HG03558 (cell line): Measurements from ENCODE around the gene DYNLL1.
"Not testable (repeated sequence)": the region's sequence is repeated elsewhere in the genome, so short reads cannot be mapped to it uniquely, and the experiment has no call there.

Experiments used
- ATAC-seq: cut with Tn5 transposase; IDR thresholded peaks from one replicate; pipeline ENCODE4 v1.9.1; 2021; ENCODE audit warnings: moderate number of reproducible peaks; ENCODE audit not compliant: unreplicated experiment; ENCODE audit errors: extremely low read depth

Gene DYNLL1

GRCh38 chr12:120504587-120504986 lies 8.7 kb downstream of the DYNLL1 start:
- no peak for ATAC-seq

DNA sequence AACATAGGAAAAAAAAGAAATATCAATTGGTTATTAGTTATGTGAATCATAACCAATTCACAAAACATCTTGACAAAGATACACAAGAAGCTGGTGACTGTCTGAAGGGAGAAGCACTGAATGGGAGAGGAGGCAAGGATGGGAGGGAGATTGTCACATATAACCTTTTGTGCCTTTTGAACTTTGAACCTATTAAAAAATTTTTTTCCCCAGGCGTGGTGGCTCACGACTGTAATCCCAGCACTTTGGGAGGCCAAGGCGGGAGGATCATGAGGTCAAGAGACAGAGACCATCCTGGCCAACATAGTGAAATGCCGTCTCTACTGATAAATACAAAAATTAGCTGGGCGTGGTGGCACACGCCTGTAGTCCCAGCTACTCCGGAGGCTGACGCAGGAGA lies 12.6 kb downstream of the DYNLL1 start:
- ATAC-seq = no peak

DNA sequence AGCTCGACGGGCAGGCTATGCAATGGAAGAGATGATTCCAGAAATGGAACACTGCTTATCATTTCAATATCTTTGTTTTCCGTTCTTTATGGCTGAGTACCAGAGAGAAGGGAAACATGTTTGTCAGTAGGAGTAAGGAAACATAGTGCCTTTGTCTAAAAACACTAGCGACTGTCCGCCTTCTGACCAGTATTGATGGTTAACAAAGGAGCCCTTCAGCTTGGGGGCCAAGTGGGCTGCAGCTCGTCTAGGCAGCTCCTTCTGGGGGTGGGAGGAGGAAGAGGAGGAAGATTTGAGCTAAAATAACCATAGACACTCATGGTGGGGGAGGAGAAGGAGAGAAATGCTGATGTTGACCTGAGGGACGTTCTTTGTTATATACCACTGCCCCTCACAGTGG lies 18.1 kb downstream of the DYNLL1 start:
- no peak for ATAC-seq

DNA sequence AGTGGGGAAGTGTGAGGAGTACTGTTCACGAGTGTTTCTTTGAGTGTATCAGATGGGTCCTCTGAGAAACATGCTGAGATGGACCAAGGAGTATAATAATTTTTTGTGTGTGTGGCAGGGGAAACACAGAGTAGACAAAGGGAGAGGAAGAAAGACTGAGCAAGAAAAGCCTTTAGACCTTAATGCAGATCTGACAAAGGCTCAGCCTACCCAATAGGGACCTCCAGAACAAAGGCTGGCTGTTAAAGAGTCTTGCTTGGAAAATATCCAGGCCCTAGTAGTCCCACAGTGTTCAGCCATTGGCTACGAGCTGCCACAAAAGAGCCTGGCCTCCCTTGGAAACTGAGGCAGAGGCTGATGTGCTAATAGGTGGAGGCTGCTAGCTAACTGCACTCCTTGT lies 19.6 kb downstream of the DYNLL1 start:
- no peak for ATAC-seq

- not testable (repeated sequence) for ATAC-seq
Observed at GRCh38 chr12:120519324-120519723, 23.4 kb downstream of the DYNLL1 start.

GRCh38 chr12:120522568-120522967 lies 26.7 kb downstream of the DYNLL1 start:
- ATAC-seq = no peak

DNA sequence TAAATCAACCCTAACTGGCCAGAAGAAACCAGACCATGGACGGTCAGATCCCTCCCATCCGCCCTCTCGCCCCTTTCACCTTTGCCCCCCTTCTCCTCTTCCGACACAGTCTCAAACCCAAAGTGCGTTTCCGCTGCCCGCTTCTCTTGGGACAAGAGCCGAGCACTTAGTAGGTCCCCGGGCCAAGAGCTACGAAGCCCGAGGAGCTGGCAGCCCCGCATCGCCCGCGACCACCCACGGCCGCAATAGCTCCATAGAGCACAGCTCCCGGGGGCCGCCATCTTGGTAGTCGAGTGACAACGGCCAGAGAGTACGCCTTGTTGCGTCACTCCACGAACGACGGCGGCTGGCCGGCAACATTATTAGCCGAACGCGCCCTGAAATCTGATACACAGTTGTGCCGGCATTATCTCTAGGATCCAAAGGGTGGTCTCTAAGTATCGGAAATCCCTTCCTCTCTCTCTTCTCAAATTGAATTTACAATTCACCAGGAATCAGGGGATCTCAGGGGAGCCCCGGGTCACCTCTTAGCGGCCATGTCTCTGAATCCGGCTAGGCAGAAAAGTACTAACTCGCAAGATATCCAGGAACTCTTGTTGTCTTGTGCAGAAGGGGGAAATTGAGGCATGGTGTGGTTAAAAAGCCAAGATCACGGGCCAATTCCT lies 33.1 kb downstream of the DYNLL1 start, which contains the start of gene COQ5:
COQ5 (minus strand) TSS at position 298 of the 665 bp plus-strand sequence; CDS start at position 281, 17 bp downstream.
- peak; percentile 64 for ATAC-seq

- ATAC-seq = no peak
Observed at GRCh38 chr12:120529641-120530417, 33.9 kb downstream of the DYNLL1 start.

DNA sequence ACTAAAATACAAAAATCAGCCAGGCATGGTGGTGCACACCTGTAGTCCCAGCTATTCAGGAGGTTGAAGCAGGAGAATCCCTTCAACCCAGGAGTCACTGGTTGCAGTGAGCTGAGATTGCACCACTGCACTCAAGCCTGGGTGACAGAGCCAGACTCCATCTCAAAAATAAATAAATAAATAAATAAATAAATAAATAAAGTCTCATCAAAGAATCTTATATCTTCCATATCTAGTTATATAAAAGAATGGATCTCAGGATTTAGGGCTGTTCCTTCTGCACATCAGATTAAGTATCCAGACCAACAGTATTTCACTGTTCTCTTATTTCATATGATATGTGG lies 34.5 kb downstream of the DYNLL1 start:
- ATAC-seq = not testable (repeated sequence)

GRCh38 chr12:120532701-120533238 lies 36.9 kb downstream of the DYNLL1 start:
- ATAC-seq = no peak

DNA sequence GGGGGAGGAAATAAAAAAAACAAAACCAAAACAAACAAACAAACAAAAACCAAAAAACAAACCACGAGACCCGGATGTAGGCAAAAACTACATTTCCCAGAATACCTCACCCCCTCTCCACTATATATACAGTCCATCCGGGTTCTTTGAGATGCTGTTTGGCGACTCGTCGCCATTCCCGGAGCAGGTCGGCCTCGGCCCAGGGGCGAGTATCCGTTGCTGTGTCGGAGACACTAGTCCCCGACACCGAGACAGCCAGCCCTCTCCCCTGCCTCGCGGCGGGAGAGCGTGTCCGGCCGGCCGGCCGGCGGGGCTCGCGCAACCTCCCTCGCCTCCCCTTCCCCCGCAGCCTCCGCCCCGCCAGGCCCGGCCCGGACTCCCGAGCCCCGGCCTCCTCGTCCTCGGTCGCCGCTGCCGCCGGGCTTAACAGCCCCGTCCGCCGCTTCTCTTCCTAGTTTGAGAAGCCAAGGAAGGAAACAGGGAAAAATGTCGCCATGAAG lies 38.3 kb downstream of the DYNLL1 start, which contains the start of gene RNF10:
RNF10 (plus strand) TSS at position 154 of the 500 bp plus-strand sequence. CDS start 456 bp downstream, outside the sequence.
- no peak for ATAC-seq

GRCh38 chr12:120534703-120535655 lies 39.1 kb downstream of the DYNLL1 start:
- no peak for ATAC-seq

GRCh38 chr12:120536064-120536791 lies 40.3 kb downstream of the DYNLL1 start:
- ATAC-seq = no peak

DNA sequence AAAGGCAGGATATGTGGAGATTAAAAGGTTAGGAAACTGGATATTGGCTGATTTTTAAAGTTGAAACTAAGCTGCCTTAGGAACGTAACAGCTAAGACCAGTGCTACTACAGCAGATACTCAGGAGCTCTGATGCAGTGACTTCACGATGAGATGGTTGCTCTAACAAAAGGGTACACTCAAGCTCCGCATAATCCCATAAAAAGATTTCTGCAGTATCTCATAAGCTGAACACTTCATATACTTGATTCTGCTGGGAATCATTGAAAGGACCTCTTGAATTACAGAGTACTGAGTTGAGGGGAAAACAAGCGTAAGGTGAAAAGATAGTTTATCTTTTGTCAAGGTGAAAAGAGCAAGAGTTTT lies 41.9 kb downstream of the DYNLL1 start:
- ATAC-seq = no peak

DNA sequence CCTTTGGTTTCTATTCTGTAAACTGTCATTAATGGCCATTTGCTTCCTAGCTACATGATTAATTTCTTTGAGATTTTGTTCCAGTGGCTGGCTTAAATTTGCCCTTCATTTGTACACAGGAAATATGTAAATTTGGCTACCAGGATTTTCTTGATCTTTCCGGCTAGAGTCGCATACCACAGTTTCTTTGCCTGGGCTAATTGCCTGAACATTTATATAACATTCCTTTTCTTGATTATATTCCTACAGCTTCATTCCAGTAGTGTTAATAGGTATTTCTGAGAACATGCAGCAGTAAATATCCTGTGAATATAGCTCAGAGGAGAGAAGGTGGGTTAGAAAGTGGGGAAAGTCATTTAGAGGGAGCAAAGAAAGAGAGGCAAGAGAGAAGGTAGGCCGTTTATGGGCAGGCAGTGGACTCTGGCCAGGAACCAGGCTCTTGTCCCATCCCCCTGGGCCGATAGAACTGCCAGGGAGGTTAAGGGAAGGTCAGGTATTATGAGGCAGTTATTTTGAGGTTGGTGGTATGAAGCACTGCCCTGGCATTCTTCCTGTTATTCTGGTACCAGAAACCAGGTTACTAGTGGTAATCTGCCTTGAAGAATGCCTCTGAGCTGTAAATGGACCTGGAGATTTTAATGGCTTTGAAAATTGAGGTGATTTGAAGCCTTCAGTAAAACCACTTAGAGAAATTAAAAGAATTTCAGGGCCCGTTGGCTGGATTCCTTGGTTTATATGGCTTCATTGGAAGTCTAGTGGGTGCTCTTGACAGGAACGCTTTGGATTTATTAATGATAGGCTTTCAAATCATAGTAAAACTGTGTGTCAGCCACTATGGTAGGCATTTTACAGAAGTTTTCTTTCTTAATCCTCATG lies 42.6 kb downstream of the DYNLL1 start:
- no peak for ATAC-seq

DNA sequence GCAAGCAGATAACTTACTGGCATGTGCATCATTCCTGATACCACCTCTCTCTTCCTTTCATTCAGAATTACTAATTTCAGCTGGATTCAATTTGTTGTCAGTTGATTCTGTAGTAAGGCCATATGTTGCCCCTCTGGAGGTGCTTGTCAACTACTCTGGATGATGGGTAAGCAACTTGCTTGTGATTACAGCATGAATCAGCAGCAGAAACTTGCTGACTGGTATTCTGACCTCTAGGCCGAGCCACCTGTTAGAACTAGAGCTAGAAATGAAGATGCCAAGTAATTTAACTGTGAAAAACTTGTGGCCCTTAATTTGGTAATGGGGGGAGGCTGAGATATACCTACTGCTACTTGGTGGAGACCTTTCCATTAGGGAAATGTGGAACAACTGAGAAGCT lies 43.4 kb downstream of the DYNLL1 start:
- no peak for ATAC-seq

DNA sequence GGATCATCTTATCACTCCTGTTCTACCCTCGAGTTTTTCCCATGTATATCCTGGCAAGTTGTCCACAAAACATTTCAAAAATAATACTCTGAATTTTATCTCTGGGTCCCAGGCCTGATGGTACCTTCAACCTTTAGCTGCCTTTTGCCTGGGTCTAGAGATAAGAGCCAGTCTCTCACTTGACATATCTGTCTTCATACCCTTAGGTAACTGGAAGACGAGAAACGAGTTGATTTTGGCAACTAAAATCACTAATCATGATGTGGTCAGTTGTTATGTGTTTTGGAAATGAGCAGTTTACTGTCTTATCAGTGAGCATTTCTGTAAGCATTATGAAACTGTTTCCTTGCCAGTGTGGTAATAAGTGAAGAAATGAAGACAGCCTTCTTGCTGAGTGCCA lies 44.5 kb downstream of the DYNLL1 start:
- no peak for ATAC-seq

DNA sequence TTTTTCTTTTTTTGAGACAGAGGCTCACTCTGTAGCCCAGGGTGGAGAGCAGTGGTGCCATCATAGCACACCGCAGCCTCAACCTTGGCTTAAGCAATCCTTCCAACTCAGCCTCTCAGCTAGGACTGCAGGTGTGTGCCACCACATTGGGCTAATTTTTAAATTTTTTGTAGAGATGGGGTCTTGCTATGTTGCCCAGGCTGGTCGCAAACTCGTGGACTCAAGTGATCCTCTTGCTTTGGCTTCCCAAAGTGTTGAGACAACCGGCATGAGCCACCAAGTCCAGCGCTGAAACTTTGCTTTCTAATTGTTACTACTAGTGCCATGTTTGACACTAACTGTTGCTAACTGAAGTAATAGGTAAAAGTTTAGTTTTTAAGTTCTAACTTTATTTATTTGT lies 46.3 kb downstream of the DYNLL1 start:
- ATAC-seq = no peak

- no peak for ATAC-seq
Observed at GRCh38 chr12:120544691-120545090, 48.8 kb downstream of the DYNLL1 start.
